H1 (cell line): ENCODE results near the gene SNX21. TPM values are rescaled to one million over a fixed set of nuclear protein-coding genes. Genes with fewer than 3 reads are reported as not detected.
"Not testable (repeated sequence)": the region's sequence is repeated elsewhere in the genome, so short reads cannot be mapped to it uniquely, and the experiment has no call there.

ENCODE experiments used
- CTCF ChIA-PET: fragments of 300-600 bp; sonication (Branson Sonifier 250); formaldehyde crosslinking; loops from one replicate; lab custom pipeline; 2021; ENCODE audit not compliant: partially characterized antibody; lab: Charles Lee
- POLR2A ChIA-PET: fragments of 300-600 bp; sonication (Branson Sonifier 250); formaldehyde crosslinking; loops from one replicate; lab custom pipeline; 2021; ENCODE audit warnings: inconsistent platforms; ENCODE audit not compliant: partially characterized antibody; lab: Charles Lee
- DNase-seq, 2 experiments: peaks; one replicate each; pipeline versions ENCODE4 v3.0.0 to v3.0.0-alpha.2; 2010 to 2022; ENCODE audit warnings: low spot score in 2 of 2, low read depth in 1 of 2, mixed read lengths in 1 of 2
- FAIRE-seq: peaks from 2 replicates; lab custom pipeline; 2011; peaks lifted over from hg19 to GRCh38; lab: Jason Lieb, UNC
- H2AFZ ChIP-seq: 2 replicates; pipeline ENCODE4 v1.8.1; 2012; ENCODE audit warnings: low read length, inconsistent platforms
- H2AK5ac ChIP-seq: 2 replicates; pipeline ENCODE4 v1.6.1; 2013; ENCODE audit warnings: low read depth, low read length
- H2BK120ac ChIP-seq: replicated peaks from 2 replicates; pipeline ENCODE3; 2013; ENCODE audit warnings: low read depth, low read length, inconsistent platforms
- H2BK12ac ChIP-seq: 2 replicates; pipeline ENCODE4 v1.6.1; 2013; ENCODE audit warnings: low read depth, low read length
- H2BK15ac ChIP-seq: 2 replicates; pipeline ENCODE4 v1.6.1; 2013; ENCODE audit warnings: low read length
- H2BK20ac ChIP-seq: 2 replicates; pipeline ENCODE4 v1.6.1; 2013; ENCODE audit warnings: low read length
- H2BK5ac ChIP-seq: 2 replicates; pipeline ENCODE4 v1.6.1; 2013; ENCODE audit warnings: low read depth, low read length
- H3K14ac ChIP-seq: 2 replicates; pipeline ENCODE4 v1.6.1; 2013; ENCODE audit warnings: inconsistent platforms; ENCODE audit not compliant: insufficient read length
- H3K18ac ChIP-seq: 2 replicates; pipeline ENCODE4 v1.6.1; 2013; ENCODE audit warnings: low read length; ENCODE audit errors: extremely low read depth
- H3K23ac ChIP-seq: 2 replicates; pipeline ENCODE4 v1.6.1; 2013; ENCODE audit warnings: inconsistent platforms; ENCODE audit not compliant: insufficient read length
- H3K23me2 ChIP-seq: 2 replicates; pipeline ENCODE4 v1.6.1; 2013; ENCODE audit warnings: low read depth, low read length
- H3K27ac ChIP-seq: 2 replicates; pipeline ENCODE4 v1.6.1; 2011; ENCODE audit warnings: low read depth, low read length, inconsistent platforms
- H3K27me3 ChIP-seq, 4 experiments: replicated peaks in 1 of 4; 1 replicate in 1 of 4; 2 replicates in 3 of 4; pipeline versions ENCODE4 v1.6.1 to v1.8.1; 2011 to 2013; ENCODE audit warnings: low read length in 3 of 4, mild to moderate bottlenecking in 3 of 4, inconsistent platforms in 2 of 4, mixed read lengths in 2 of 4, moderate library complexity in 1 of 4; ENCODE audit not compliant: control insufficient read depth in 3 of 4, insufficient read depth in 3 of 4; ENCODE audit errors: extremely low read depth in 1 of 4
- H3K36me3 ChIP-seq, 4 experiments: 2 replicates each; pipeline versions ENCODE4 v1.6.1 to v1.8.1; 2011 to 2013; ENCODE audit warnings: mild to moderate bottlenecking in 4 of 4, low read length in 3 of 4, moderate library complexity in 2 of 4, control low read depth in 1 of 4, inconsistent platforms in 1 of 4; ENCODE audit not compliant: insufficient read depth in 4 of 4, control insufficient read depth in 2 of 4
- H3K4ac ChIP-seq: replicated peaks from 2 replicates; pipeline ENCODE3; 2013; ENCODE audit warnings: low read length, low read depth, mixed read lengths, inconsistent platforms; ENCODE audit not compliant: insufficient read length
- H3K4me1 ChIP-seq, 4 experiments: replicated peaks in 1 of 4; 1 replicate in 1 of 4; 2 replicates in 3 of 4; pipeline versions ENCODE4 v1.6.1 to v1.8.1; 2011 to 2013; ENCODE audit warnings: low read length in 3 of 4, inconsistent platforms in 2 of 4, mixed read lengths in 1 of 4; ENCODE audit not compliant: insufficient read depth in 4 of 4, control insufficient read depth in 3 of 4
- H3K4me2 ChIP-seq, 2 experiments: 2 replicates each; pipeline versions ENCODE4 v1.6.1 to v1.8.1; 2011 to 2013; ENCODE audit warnings: low read depth in 2 of 2, low read length in 2 of 2, control low read depth in 1 of 2, inconsistent platforms in 1 of 2, mild to moderate bottlenecking in 1 of 2; ENCODE audit not compliant: insufficient read depth in 1 of 2
- H3K4me3 ChIP-seq, 4 experiments: fragments of 200-600, 300-600 bp in 1 of 4; sonication (generic), shearing (Covaris generic), sonication (Bioruptor Twin) in 1 of 4; 2 replicates each; pipeline versions ENCODE4 v1.5.1 to v1.8.1; 2011 to 2016; ENCODE audit warnings: low read length in 4 of 4, low read depth in 3 of 4, control low read depth in 2 of 4, inconsistent platforms in 2 of 4, mild to moderate bottlenecking in 2 of 4, mixed read lengths in 1 of 4, moderate library complexity in 1 of 4; ENCODE audit not compliant: insufficient read depth in 2 of 4; ENCODE audit errors: extremely low read depth in 1 of 4
- H3K56ac ChIP-seq: replicated peaks from 2 replicates; pipeline ENCODE3; 2013; ENCODE audit warnings: low read depth, mild to moderate bottlenecking, mixed read lengths, low read length, inconsistent platforms; ENCODE audit not compliant: insufficient read length
- H3K79me1 ChIP-seq: 2 replicates; pipeline ENCODE4 v1.6.1; 2013; ENCODE audit warnings: low read depth, low read length, control low read depth
- H3K79me2 ChIP-seq, 2 experiments: 2 replicates each; pipeline versions ENCODE4 v1.6.1 to v1.8.1; 2012 to 2013; ENCODE audit warnings: low read length in 2 of 2, mild to moderate bottlenecking in 2 of 2, inconsistent platforms in 1 of 2; ENCODE audit not compliant: insufficient read depth in 2 of 2, control insufficient read depth in 1 of 2
- H3K9ac ChIP-seq, 4 experiments: replicated peaks in 1 of 4; 1 replicate in 1 of 4; 2 replicates in 3 of 4; pipeline versions ENCODE4 v1.6.1 to v1.8.1; 2011 to 2013; ENCODE audit warnings: low read depth in 3 of 4, low read length in 3 of 4, control low read depth in 2 of 4, mild to moderate bottlenecking in 2 of 4, moderate library complexity in 2 of 4, inconsistent platforms in 1 of 4; ENCODE audit errors: extremely low read depth in 1 of 4
- H3K9me3 ChIP-seq, 2 experiments: 2 replicates each; pipeline versions ENCODE4 v1.6.1 to v1.8.1; 2012 to 2013; ENCODE audit warnings: mild to moderate bottlenecking in 2 of 2, moderate library complexity in 2 of 2, control low read depth in 1 of 2, inconsistent platforms in 1 of 2, low read depth in 1 of 2, low read length in 1 of 2, mixed read lengths in 1 of 2; ENCODE audit not compliant: insufficient read depth in 2 of 2
- H4K20me1 ChIP-seq, 2 experiments: replicated peaks in 1 of 2; 2 replicates each; pipeline versions ENCODE3 to v1.8.1; 2011 to 2013; ENCODE audit warnings: inconsistent platforms in 2 of 2, low read length in 2 of 2, mild to moderate bottlenecking in 1 of 2; ENCODE audit not compliant: insufficient read depth in 2 of 2, control insufficient read depth in 1 of 2
- H4K5ac ChIP-seq: 2 replicates; pipeline ENCODE4 v1.6.1; 2013; ENCODE audit warnings: low read length, low read depth, mixed read lengths, inconsistent platforms; ENCODE audit not compliant: insufficient read length
- H4K8ac ChIP-seq: 2 replicates; pipeline ENCODE4 v1.8.0; 2013; ENCODE audit warnings: mild to moderate bottlenecking, moderate library complexity, low read length, inconsistent platforms; ENCODE audit not compliant: insufficient read depth; ENCODE audit errors: extremely low read depth
- H4K91ac ChIP-seq: replicated peaks from 2 replicates; pipeline ENCODE3; 2013; ENCODE audit warnings: low read length, mixed read lengths, inconsistent platforms; ENCODE audit not compliant: insufficient read length
- WGBS, 2 experiments: shearing (Covaris generic) in 1 of 2; methylation state at CpG; one replicate each; pipeline versions ENCODE4 v1.1.6 to v1.1.7; 2013 to 2015; ENCODE audit warnings: low lambda C conversion rate in 2 of 2, mixed read lengths in 2 of 2, inconsistent platforms in 1 of 2, low coverage in 1 of 2, missing lambda C conversion rate in 1 of 2; ENCODE audit not compliant: insufficient replicate concordance in 2 of 2, insufficient coverage in 1 of 2, insufficient read length in 1 of 2; ENCODE audit errors: extremely low coverage in 1 of 2, missing lambda C conversion rate in 1 of 2; 5-methylcytosine and 5-hydroxymethylcytosine counted together
- polyA plus RNA-seq, 7 experiments: library from polyadenylated mRNA; depleted of rRNA in 3 of 7; stranded (reverse) in 5 of 7; unstranded in 2 of 7; fragments of >200 nt in 5 of 7; fragments of 200-250 nt in 2 of 7; gene quantifications; 1 replicate in 5 of 7; 2 replicates in 1 of 7; 4 replicates in 1 of 7; pipeline versions ENCODE4 v1.2.1 to v1.2.3, GENCODE V29; 2011 to 2013; ENCODE audit warnings: missing spikeins in 2 of 7, mixed read lengths in 2 of 7
- total RNA-seq: library from RNA; stranded (reverse); fragmentation: NEBNext Ultra II Directional; extraction: Animal tissue kit (Norgen Biotek cat#: 25700); gene quantifications from 2 replicates; pipeline ENCODE4 v1.2.1, GENCODE V29; 2021

SNX21 gene
- total and polyA plus RNA-seq, 2 of the 8 experiments (the other 6 are each of a cell fraction or from before 2014, with no cell fraction given) = 15.8 to 16.8 TPM

GRCh38 chr20:45829673-45830106, 3.9 kb upstream of the SNX21 start:
- not testable (repeated sequence) for H4K8ac ChIP-seq, H3K36me3 ChIP-seq, H3K9me3 ChIP-seq, H3K23me2 ChIP-seq, H3K18ac ChIP-seq, H3K79me1 ChIP-seq, H3K4ac ChIP-seq, H3K56ac ChIP-seq, H3K4me3 ChIP-seq, H3K27ac ChIP-seq, H3K4me2 ChIP-seq, H2BK20ac ChIP-seq, H4K91ac ChIP-seq, H2AK5ac ChIP-seq, H2BK15ac ChIP-seq, H2BK120ac ChIP-seq, H3K23ac ChIP-seq, H2BK5ac ChIP-seq, H2AFZ ChIP-seq, H4K5ac ChIP-seq, H3K79me2 ChIP-seq, H4K20me1 ChIP-seq, H3K14ac ChIP-seq, DNase-seq, H3K27me3 ChIP-seq, H2BK12ac ChIP-seq, H3K9ac ChIP-seq, FAIRE-seq
- H3K4me1 ChIP-seq = peaks cover 0 to 17% (median 7%) of the 10 kb centered on the region in 4 experiments; a peak in 6 of 7 replicates
- ChIA-PET POLR2A (interaction anchor here (0.9 to 11.0 kb wide), 3 partner anchors 15 to 82 kb away, joined by 3 to 96 read pairs (median 4); partner anchors contain the start of genes PLTP and UBE2C), CTCF (interaction anchor here (1.3 to 2.0 kb wide), 3 partner anchors 31 to 61 kb away, joined by 3 to 4 read pairs (median 4); partner anchors contain the start of genes DNTTIP1, NEURL2 and WFDC3)
- 81% methylated on average over 3 of the region's 4 CpGs; no CpG with 5 or more reads in 1 of the 2 experiments for WGBS, 2 experiments
